HG03103 (cell line): ENCODE measurements around the gene SENP6.
"Not testable (repeated sequence)": the region's sequence is repeated elsewhere in the genome, so short reads cannot be mapped to it uniquely, and the experiment has no call there.

ENCODE experiments used
- ATAC-seq: cut with Tn5 transposase; IDR thresholded peaks from one replicate; pipeline ENCODE4 v1.9.1; 2021; ENCODE audit warnings: low read depth; ENCODE audit not compliant: unreplicated experiment

Gene SENP6, protein sequence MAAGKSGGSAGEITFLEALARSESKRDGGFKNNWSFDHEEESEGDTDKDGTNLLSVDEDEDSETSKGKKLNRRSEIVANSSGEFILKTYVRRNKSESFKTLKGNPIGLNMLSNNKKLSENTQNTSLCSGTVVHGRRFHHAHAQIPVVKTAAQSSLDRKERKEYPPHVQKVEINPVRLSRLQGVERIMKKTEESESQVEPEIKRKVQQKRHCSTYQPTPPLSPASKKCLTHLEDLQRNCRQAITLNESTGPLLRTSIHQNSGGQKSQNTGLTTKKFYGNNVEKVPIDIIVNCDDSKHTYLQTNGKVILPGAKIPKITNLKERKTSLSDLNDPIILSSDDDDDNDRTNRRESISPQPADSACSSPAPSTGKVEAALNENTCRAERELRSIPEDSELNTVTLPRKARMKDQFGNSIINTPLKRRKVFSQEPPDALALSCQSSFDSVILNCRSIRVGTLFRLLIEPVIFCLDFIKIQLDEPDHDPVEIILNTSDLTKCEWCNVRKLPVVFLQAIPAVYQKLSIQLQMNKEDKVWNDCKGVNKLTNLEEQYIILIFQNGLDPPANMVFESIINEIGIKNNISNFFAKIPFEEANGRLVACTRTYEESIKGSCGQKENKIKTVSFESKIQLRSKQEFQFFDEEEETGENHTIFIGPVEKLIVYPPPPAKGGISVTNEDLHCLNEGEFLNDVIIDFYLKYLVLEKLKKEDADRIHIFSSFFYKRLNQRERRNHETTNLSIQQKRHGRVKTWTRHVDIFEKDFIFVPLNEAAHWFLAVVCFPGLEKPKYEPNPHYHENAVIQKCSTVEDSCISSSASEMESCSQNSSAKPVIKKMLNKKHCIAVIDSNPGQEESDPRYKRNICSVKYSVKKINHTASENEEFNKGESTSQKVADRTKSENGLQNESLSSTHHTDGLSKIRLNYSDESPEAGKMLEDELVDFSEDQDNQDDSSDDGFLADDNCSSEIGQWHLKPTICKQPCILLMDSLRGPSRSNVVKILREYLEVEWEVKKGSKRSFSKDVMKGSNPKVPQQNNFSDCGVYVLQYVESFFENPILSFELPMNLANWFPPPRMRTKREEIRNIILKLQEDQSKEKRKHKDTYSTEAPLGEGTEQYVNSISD

DNA sequence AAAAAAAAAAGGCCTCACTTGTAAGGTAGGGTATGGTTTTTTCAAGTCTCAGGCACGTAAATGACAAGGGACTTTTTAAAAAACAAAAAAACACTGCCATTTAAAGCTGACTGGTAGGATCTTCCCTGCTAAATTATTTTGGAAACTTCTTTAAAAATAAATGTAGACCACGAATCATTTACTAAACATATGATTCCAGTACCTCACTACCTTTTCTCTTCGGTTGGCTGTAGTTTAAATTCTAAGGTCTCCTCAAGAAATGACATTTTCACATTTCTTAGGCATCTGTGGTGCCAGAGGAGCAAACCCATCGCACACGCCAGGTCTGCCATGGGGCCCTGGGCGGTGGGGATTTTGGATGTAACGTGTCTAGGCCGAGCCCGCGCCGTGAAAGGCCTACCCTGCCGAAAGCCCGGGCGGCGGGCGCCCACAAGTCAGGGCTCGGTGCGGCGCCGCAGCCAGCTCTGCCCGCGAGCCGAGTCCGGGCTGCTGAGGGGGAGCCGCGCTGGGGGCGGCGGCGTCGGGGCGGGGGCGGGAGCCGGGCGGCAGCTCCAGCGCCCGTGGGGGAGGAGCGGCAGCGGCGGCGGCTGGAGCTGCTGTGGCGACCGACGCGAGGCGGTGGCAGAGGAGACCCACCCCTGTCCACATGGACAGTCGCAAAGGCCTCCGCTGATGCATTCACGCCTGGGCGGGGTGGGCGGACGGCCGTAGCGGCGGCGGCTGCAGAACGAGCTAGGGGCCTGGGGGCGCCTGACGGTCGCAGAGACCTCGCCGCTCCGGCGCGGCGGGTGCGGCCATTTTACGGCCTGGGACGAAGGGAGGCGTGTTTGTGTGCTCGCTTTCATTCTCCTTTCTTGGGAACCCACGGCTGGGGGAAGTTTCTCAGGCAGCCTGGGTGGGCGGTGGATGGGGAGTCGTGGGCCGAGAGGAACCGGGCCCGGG lies at the start of gene SENP6:
SENP6 (plus strand) TSS at position 577 of the 942 bp plus-strand sequence. CDS start 645 bp downstream, outside the sequence.
- ATAC-seq = peak; percentile 60

DNA sequence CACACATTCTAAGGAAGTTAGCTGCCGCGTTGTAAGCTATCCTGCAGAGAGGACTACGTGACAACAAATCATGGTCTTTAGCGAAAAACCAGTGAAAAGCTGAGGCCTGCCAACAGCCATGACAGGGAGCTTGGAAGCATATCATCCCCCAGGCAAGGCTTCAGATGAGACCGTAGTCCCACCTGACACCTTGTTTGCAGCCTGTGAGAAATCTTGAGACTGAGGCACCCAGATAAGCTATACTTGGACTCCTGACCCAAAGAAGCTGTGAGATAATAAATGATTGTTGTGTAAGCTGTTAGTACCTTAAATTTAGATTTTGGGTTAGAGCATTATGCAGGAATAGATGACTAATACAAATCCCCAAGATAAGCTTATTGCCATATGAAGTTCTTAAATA lies 45.4 kb upstream of the SENP6 start:
- no peak for ATAC-seq

DNA sequence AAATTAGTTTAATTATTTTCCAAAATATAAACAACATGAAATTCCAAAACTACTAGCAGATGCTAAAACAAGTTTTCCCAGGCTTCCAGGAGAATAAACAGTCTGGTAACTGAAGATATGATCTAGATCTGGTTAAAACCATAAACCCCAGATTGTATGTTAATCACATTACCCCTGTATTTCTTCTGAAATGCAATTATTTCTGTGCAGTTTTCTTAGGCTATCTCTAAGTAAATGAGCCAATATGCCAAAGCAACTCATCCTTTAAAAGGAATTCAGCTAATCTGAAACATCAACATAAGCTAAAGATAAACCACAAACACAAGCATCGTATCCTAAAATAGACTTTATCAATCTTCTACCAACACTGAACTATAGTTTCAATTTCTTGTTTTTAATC lies 44.6 kb upstream of the SENP6 start:
- ATAC-seq = no peak

DNA sequence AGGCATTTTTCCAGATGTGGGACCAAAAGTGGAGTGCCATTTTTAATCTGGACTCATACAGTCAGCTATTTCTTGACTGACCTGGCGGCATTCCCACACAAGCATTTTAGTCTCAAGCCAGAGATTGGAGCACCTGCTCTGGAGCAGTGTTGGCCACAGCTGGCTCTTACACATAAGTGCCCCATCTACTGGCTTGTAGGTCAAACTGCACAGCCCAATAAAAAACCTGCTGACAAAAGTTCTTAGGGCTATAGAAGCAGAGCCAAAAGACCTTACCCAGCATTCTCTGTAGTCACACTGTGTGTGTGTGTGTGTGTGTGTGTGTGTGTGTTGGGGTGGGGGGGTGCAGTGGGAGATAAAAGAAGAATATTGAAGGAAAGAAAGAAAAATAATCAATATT lies 38.6 kb upstream of the SENP6 start:
- ATAC-seq = peak; percentile 91

DNA sequence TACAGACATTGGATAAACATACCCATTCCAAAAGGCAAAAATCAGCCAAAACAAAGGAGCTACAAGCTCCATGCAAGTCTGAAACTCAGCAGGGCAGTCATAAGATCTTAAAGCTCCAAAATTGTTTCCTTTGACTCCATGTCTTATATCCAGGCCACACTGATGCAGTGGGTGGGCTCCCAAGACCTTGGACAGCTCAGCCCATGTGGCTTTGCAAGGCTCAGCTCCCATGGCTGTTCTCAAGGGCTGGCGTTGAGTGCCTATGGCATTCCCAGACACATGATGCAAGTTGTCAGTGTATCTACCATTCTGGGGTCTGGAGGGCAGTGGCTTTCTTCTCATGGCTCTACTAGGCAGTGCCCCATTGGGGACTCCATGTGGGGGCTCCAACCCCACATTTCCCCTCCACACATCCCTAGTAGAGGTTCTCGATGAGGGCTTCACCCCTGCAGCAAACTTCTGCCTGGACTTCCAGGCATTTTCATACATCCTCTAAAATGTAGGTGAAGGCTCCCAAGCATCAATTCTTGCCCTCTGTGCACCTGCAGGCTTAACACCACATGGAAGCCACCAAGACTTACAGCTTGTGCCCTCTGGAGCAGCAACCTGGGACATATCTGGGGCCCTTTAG lies 35.4 kb upstream of the SENP6 start:
- no peak for ATAC-seq

DNA sequence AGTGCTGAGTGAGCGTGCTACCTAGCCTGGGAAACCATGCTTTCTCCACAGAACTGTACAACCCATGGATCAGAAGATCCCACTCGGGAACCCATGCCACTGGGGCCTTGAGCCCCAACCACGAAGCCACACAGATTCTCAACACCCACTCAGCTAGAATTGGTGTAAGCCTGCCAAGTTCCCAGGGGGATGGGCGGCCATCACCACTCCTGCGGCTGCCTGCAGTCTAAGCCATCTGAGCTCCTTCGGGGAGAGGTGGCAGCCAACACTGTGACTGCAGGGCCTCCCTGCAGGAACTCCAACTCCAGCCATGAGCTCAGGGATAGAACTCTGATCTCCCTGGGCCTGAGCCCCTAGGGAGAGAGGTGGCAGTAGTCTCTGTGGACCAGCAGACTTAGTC lies 33.6 kb upstream of the SENP6 start:
- no peak for ATAC-seq

DNA sequence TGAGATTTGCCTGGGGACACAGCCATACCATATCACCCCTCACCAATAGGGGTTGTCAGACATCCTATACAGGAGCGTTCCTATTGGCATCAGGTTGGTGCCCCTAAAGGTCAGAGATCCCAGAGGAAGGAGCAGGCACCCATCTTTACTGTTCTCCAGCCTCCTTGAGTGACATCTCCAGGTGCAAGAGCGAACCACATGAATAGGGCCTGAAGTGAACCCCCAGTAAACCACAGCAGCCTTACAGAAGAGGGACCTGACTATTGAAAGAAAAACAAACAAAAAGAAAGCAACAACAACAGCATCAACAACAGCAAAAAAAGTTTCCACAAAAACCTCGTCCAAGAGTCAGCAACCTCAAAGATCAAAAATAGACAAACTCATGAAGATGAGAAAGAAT lies 32.7 kb upstream of the SENP6 start:
- no peak for ATAC-seq

DNA sequence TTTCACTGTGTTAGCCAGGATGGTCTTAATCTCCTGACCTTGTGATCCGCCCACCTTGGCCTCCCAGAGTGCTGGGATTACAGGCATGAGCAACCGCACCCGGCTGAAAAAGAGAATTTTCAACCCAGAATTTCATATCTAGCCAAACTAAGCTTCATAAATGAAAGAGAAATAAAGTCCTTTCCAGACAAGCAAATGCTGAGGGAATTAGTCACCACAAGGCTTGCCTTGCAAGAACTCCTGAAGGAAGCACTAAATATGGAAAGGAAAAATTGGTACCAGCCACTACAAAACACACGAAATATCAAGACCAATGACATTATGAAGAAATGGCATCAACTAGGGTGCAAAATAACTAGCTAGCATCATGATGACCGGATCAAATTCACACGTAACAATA lies 31.0 kb upstream of the SENP6 start:
- not testable (repeated sequence) for ATAC-seq

DNA sequence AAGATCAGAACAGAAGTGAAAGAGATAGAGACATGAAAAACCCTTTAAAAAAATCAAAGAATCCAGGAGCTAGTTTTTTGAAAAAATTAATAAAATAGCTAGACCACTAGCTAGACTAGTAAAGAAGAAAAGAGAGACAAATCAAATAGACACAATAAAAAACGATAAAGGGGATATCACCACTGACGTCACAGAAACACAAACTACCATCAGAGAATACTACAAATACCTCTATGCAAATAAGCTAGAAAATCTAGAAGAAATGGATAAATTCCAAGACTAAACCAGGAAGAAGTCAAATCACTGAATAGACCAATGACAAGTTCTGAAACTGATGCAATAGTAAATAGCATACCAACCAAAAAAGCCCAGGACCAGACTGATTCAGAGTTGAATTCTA lies 29.6 kb upstream of the SENP6 start:
- no peak for ATAC-seq

DNA sequence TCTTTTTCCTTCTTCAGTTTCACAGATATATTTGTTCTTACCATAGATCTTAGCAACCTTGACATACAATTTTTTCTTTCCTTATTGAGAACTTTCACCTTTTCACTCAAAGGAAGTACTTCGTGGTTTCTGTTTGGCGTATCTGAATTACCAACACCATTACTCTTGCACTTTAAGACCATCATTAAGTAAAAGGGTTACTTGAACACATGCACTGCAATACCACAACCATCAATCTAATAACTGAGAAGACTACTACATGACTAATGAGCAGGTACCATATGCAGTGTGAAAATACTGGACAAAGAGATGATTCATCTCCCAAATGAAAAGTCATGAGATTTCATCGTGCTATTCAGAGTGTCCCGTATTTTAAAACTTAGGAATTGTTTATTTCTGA lies 21.7 kb upstream of the SENP6 start:
- peak; percentile 66 for ATAC-seq

DNA sequence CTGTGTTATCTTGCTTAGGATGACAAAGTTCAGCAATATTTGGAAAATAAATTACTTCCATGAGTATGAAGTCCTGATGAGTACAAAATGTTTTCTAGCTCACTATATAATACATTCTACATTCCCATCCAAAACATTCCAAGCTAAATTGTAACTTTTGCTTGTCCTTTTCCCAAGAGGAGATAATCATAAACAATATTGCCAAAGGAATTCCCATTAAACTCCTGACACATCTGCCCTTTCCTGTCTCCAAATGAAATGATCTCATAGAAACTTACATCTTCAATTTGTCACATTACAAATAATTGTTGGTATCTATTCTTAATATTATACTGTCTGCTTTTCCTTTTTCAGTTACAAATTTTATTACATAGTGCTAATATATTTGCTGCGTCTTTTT lies 20.4 kb upstream of the SENP6 start:
- no peak for ATAC-seq

DNA sequence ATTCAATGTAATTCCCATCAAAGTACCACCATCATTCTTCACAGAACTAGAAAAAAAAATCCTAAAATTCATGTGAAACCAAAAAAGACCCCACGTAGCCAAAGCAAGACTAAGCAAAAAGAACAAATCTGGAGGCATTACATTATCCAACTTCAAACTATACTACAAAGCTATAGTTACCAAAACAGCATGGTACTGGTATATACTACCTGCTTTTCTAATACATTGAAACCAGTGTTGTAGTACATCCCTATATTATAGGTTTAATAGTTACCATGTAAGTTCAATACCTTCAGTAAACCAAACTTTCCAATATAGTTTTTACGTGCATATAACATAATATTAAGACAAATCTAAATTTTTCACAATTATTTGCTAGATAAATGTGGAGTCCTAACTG lies 17.1 kb upstream of the SENP6 start:
- not testable (repeated sequence) for ATAC-seq

DNA sequence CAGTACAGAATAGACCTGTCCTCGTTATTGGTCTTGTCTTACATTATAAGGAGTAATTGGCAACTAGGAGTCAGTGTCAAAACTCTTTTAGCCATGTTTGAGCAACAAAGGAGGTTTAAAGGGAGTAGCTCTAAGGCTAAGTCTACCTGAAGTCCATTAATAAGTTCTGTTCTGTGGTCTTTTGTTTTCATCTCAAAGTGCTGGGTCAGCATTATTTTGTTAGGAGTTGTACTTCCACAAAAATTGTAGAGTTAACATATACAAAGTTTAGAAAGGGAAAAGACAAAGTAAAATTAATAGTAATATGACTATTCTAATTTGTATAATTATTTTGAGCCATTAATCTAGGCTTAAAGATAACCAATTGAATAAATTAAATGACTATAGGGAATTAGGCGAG lies 12.7 kb upstream of the SENP6 start:
- no peak for ATAC-seq

DNA sequence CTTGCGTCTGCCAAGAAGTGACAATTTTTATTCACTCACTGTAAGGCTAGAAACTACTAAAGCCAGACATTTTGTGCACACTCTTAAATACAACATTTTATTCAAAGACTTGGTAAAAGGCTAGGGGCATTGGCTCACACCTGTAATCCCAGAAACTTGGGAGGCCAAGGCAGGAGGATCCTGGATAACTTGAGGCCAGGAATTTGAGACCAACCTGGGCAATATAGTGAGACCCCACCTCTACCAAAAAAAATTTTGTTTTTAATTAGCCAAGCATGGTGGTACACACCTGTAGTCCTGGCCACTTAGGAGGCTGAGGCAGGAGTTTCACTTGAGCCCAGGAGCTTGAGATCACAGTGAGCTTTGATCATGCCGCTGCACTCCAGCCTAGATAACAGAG lies 11.3 kb upstream of the SENP6 start:
- no peak for ATAC-seq

DNA sequence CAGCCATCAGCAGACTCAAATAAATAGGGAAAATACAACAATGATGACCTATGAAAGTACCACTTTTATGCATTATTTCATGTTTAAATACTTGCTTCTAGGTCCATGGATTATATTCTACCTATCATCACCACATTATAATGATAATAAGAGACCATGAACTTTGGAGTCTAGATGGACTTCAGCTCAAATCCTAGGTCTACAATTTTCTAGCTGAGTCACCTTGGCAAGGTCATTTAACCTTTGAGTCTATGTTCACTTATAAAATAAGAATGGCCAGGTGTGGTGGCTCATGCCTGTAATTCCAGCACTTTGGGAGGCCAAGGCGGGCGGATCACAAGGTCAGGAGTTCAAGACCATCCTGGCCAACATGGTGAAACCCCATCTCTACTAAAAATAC lies 5.3 kb upstream of the SENP6 start:
- ATAC-seq = not testable (repeated sequence)

DNA sequence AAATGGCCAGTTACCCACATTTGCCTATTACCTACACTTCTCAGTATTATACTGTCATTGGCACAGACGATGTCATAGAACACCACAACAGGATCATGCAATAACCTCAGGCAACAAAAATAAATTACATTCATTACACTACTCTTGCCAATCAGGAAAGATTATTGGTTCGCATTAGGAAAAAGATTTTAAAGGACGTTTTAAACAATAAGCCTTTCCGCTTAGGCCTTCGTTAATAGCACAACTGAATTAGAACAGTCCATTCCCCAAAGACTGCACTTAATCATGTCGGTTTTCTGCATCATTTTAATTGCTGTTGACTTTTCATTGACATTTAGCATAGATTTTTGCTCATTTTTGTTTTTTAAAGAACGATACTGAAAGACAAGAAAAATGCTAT lies 912 bp upstream of the SENP6 start:
- no peak for ATAC-seq

DNA sequence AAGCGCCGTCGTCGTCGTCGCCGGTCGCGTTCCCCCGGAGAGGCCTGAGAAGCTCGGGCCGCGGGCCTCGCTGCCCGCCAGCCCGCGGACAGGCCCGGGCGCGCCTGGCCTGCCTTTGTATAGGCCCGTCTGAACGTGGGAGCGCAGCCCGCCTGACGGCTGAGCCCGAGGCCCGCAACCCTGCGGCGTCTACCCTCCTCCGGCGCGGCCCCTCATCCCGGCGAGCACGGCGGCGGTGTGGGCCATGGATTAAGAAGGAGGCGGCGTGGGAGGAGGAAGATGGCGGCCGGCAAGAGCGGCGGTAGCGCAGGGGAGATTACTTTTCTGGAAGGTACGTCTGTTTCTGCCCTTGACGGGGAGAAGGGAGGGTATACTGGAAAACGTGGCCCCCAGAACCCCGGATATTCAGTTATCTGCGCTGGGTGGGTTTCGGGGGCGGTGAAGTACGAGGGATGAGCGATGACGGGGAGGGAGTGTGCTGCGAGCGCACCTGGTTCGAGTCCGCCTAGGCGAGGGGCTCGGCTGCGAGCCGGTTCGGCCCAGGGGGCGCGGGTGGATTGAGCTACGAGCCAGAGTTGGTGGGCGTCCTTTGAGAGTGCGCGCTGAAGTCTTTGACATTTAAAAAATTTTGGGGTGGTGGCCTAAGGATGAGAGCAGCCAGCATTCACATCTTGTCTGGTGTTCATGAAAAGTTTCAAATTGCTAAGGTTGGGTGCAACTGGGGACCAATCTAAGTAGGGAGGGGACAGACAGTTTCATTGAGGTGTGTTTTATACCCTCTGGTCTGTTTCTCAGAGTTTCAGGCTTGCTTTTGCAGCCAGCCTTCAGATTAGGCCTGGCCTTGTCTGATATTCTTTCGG lies 796 bp downstream of the SENP6 start:
- ATAC-seq = peak; percentile 22

DNA sequence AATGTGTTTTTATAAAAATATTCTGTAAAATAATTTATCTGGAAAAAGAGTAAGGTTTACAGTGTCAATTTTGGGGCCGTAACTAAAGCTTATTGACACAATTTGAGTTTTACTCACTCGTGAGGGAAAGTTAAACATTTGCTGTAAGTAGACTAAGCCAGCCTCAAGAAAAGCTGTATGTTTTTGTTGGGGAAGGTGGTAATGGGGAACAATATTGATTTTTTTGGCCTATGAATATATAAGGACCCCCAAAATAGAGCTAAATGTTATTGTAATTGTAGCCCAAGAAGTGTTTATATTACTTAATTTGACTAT lies 1.4 kb downstream of the SENP6 start:
- ATAC-seq = no peak

DNA sequence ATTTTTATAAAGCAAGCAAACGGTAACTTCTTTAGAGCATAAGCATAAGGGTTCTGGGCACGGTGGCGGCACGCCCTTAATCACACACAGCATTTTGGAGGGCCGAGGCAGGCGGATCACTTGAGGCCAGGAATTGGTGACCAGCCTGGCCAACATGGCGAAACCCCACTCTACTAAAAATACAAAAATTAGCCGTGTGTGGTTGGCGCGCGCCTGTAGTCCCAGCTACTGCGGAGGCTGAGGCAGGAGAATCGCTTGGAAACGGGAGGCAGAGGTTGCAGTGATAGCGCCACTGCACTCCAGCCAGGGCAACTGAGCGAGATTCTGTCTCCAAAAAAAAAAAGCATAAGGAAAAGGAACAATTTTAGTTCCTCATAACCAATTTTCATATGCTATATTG lies 2.6 kb downstream of the SENP6 start:
- no peak for ATAC-seq
